ENCODE data around the gene SLC2A4RG.

SLC2A4RG gene

GRCh38 chr20:63699466-63700198, 39.9 kb upstream of the SLC2A4RG start:
- no peak for DNase-seq

GRCh38 chr20:63700199-63701050, 39.2 kb upstream of the SLC2A4RG start:
- no peak for DNase-seq

GRCh38 chr20:63701051-63701328, 38.6 kb upstream of the SLC2A4RG start:
- no peak for DNase-seq

GRCh38 chr20:63701329-63702035, 38.1 kb upstream of the SLC2A4RG start:
- no peak for DNase-seq

GRCh38 chr20:63702036-63702665, 37.4 kb upstream of the SLC2A4RG start:
- no peak for DNase-seq

- DNase-seq: no peak
Measured at GRCh38 chr20:63702751-63703470, 36.7 kb upstream of the SLC2A4RG start.

GRCh38 chr20:63703471-63703975, 36.1 kb upstream of the SLC2A4RG start:
- DNase-seq: no peak

- DNase-seq: no peak
Measured at GRCh38 chr20:63703976-63704748, 35.4 kb upstream of the SLC2A4RG start.

GRCh38 chr20:63704749-63705117, 34.8 kb upstream of the SLC2A4RG start:
- no peak for DNase-seq

GRCh38 chr20:63705232-63706026, 34.1 kb upstream of the SLC2A4RG start:
- no peak for DNase-seq

- no peak for DNase-seq
Measured at GRCh38 chr20:63706027-63706695, 33.4 kb upstream of the SLC2A4RG start.

GRCh38 chr20:63706852-63707557, 32.6 kb upstream of the SLC2A4RG start:
- DNase-seq: no peak

- DNase-seq: peak; percentile 87
Measured at GRCh38 chr20:63707558-63708300, 31.8 kb upstream of the SLC2A4RG start, which contains the start of the genes ARFRP1 and ZGPAT. Gene ARFRP1, minus strand, starts transcription at chr20:63707976. Its CDS starts 885 bp downstream, at chr20:63707091. Gene ZGPAT, plus strand, starts transcription at chr20:63708039. Its CDS starts 542 bp downstream, at chr20:63708581.

GRCh38 chr20:63708301-63709148, 31.1 kb upstream of the SLC2A4RG start:
- no peak for DNase-seq

- DNase-seq: no peak
Measured at GRCh38 chr20:63709149-63709527, 30.4 kb upstream of the SLC2A4RG start.

- DNase-seq: no peak
Measured at GRCh38 chr20:63711085-63711645, 28.4 kb upstream of the SLC2A4RG start.

- no peak for DNase-seq
Measured at GRCh38 chr20:63712191-63712590, 27.4 kb upstream of the SLC2A4RG start.

All from NCI-H1092 treated with DMSO at 0.1 percent for 48 hours (cell line).